Kidney capillary endothelial cell (primary cell): ENCODE results near the gene PCYT1A.
"Not testable (repeated sequence)": the region's sequence is repeated elsewhere in the genome, so short reads cannot be mapped to it uniquely, and the experiment has no call there.

Experiments used
- DNase-seq: peaks from one replicate; pipeline ENCODE4 v3.0.0-alpha.2; 2018; ENCODE audit warnings: low spot score

PCYT1A gene

GRCh38 chr3:196287440-196288140, at the start of gene PCYT1A:
TSS of gene PCYT1A (minus strand) at chr3:196287726. CDS start at chr3:196270531, 17,195 bp downstream.
- DNase-seq: peak; percentile 95

DNA sequence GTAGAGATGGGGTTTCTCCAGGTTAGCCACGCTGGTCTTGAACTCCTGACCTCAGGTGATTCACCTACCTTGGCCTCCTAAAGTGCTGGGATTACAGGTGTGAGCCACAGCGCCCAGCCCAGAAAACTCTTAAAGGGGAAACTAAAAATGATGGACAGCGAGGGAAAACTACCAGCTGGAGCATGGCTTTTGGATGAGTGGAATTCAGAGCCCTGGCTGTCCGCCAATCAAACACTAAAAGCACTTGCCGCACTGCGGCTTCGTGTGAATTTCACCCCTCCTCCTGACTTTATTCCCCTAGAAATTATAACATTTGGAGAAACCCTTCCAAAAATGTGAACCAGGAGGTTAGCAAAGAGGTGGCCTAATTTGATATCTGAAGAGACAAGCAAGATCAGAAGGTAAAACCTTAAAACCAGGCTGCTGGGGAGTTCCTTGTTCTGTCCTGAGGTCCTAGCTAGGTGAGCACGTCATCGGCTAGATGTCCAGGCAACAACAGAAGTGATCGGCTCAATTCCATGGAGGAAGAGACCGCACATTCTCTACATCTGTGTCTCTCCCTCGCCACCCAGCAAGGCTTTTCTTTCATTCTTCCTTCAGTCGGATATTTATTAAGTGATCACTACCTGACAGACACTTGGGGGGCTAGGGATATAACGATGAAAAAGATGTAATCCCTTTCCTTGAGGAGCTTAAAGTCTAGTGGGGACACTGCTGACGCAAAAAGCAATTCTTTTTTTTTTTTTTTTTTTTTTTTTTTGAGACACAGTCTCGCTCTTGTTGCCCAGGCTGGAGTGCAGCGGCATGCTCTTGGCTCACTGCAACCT, 49.0 kb upstream of the PCYT1A start:
- no peak for DNase-seq

- DNase-seq: no peak
Observed at GRCh38 chr3:196335503-196335948, 48.0 kb upstream of the PCYT1A start.

GRCh38 chr3:196334982-196335381, 47.5 kb upstream of the PCYT1A start:
- no peak for DNase-seq

DNA sequence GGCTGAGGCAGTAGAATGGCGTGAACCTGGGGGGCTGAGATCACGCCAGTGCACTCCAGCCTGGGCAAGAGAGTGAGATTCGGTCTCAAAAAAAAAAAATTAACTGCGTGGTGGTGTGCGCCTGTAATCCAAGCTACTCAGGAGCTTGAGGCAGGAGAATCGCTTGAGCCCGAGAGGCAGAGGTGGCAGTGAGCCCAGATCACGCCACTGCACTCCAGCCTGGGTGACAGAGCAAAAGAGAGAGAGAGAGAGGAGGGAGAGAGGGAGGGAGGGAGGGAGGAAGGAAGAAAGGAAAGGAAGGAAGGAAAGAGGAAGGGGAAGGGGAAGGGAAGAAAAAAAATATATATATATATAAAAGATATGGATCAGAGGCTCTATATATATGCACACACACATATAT, 44.6 kb upstream of the PCYT1A start:
- no peak for DNase-seq

DNA sequence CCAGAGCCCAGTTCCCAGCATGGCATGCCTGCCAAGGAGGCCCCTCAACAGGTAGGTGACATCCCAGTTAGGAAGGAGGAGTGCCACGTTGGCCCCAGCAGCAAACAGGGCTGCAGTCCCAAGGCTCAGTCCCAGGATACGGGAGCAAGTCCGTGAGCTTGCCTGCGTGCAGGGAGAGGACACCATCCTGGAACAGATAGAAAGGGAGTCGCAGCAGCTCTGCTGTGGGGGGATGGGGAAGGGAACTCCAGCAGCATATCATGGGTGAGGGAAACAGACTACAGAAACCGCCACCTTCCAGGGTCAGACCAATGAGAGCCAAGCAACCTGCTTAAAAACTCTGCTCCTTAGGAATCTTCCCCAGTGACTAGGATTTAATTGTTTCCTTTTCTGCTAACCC, 39.9 kb upstream of the PCYT1A start:
- DNase-seq: no peak

DNA sequence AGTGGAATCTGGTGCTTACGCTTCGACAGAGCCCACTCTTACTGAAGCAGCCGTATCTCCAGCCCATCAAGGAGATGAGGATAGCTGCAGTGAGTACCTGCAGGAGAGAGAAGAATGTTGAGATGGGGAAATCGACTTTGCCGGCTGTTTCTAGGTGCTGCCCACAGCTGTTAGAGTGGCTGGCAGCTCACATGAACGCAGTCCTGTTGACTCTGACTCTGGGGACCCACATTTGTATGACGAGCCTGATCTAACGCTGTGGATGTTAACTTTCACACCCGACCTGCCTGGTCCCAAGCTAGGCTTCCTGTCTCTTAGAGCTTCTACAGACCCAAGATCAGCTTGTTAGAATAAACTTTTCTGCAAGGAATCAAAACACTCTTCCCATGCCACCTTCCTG, 39.4 kb upstream of the PCYT1A start:
- no peak for DNase-seq

DNA sequence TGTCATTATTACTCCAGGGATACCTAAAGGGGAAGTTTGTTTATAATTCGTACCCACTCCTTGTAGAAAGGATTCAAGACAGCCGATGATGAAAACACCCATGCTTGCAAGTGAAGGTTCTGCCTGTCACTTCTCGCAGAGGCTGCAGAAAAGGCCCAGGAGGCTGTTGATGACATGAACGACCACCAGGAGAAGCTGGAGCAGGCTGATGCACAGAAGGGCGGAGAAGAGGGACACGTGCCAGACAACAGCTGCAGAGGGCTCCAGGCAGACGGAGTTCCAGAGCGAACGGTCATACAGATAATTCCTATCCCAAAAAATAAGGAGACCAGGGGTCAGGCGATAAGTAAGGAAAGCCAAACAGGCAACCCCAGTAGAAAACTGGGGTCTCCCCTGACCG, 36.2 kb upstream of the PCYT1A start:
- DNase-seq: no peak

GRCh38 chr3:196323016-196323415, 35.5 kb upstream of the PCYT1A start:
- DNase-seq: no peak

DNA sequence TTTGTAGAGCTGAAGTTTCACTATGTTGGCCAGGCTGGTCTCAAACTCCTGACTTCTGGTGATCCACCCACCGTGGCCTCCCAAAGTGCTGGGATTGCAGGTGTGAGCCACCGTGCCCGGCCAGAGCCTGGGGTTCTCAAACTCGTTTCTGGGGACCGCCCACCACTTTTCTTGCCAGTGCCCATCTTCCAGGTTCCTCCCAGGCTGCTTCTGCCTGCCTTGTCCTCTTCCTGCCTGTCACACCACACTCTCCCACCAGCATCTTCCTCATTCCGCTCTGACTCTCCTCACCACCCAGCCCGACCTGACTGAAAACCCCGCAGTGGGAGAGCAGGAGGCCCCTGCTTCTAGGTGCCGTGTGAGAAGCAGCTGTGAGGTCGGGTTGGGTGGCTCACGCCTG, 33.6 kb upstream of the PCYT1A start:
- no peak for DNase-seq

DNA sequence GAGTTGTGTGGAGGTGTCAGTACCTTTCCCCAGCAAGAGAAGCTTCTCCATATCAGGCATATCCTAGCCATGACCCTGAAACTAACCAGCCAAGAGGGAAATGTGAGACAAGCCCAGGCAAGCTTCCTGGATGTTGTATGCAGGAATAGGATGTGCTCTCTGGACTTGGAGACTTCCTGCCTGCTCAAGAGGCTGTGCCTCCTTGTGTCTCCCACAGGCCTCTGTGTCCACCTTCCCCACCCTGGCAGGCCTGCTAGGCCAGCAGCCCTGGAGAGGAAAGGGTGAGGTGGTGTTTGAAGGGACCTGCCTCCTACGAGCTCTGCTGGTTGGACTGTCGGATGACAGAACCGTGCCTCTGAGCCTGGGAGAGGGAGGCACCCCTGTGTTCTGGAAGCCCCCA, 32.6 kb upstream of the PCYT1A start:
- DNase-seq: peak; percentile 36

GRCh38 chr3:196317687-196318467, 30.4 kb upstream of the PCYT1A start, which contains the start of gene DYNLT2B:
TSS of gene DYNLT2B (minus strand) at chr3:196318240. CDS start at chr3:196318152, 88 bp downstream.
- DNase-seq: peak; percentile 92

DNA sequence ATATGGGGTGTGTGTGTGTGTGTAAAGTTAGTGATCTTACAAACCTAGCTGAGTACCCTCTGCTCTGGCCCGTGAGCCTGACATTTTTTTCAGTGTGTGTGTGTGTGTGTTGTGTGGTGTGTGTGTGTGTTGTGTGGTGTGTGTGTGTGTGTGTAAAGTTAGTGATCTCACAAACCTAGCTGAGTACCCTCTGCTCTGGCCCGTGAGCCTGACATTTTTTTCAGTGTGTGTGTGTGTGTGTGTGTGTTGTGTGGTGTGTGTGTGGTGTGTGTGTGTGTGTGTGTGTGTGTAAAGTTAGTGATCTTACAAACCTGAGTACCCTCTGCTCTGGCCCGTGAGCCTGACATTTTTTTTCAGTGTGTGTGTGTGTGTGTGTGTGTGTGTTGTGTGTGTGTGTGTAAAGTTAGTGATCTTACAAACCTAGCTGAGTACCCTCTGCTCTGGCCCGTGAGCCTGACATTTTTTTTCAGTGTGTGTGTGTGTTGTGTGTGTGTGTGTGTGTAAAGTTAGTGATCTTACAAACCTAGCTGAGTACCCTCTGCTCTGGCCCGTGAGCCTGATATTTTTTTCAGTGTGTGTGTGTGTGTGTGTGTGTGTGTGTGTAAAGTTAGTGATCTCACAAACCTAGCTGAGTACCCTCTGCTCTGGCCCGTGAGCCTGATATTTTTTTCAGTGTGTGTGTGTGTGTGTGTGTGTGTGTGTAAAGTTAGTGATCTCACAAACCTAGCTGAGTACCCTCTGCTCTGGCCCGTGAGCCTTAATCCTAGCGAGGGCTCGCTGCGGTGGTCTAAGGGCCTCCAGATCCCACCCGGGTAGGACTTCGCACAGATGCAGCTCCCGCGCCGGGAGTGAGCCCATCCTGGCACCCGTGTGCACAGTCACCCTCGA, 29.5 kb upstream of the PCYT1A start:
- not testable (repeated sequence) for DNase-seq

DNA sequence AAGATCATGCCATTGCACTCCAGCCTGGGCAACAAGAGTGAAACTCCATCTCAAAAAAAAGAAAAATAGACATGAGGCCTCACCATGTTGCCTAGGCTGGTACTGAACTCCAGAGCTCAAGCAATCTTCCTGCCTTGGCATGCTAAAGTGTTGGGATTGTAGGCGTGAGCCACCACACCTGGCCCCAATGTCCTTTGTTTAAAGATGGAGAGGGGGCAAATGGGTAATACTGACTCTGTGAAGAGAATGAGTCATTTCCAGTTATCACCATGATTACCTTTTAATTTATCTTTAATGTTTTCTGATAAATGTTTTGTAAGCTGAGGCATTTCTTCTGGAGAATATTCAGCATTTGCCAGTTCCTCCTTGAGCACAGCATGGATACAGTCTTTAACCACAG, 28.3 kb upstream of the PCYT1A start:
- no peak for DNase-seq

- no peak for DNase-seq
Observed at GRCh38 chr3:196314597-196314996, 27.1 kb upstream of the PCYT1A start.

- not testable (repeated sequence) for DNase-seq
Observed at GRCh38 chr3:196314086-196314485, 26.6 kb upstream of the PCYT1A start.

GRCh38 chr3:196302960-196303359, 15.4 kb upstream of the PCYT1A start:
- DNase-seq: not testable (repeated sequence)

DNA sequence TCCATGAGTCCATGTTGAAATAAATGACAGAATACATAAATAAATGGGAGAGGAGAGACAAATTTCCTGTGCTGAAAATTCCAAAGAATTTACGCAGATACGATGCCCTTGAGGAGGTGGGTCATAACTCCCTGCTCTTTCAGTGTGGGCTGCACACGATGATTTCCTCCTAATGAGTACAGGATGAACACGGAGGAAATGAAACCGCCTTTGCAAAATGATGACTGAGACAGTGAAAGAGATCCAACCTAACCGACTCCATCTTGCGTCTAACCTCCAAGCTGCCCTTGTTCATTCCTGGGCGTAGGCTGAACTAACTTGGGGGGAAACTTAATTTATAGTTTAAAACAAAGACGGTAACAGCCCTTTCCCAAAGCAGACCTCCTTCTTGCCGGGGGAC, 15.0 kb upstream of the PCYT1A start:
- not testable (repeated sequence) for DNase-seq

DNA sequence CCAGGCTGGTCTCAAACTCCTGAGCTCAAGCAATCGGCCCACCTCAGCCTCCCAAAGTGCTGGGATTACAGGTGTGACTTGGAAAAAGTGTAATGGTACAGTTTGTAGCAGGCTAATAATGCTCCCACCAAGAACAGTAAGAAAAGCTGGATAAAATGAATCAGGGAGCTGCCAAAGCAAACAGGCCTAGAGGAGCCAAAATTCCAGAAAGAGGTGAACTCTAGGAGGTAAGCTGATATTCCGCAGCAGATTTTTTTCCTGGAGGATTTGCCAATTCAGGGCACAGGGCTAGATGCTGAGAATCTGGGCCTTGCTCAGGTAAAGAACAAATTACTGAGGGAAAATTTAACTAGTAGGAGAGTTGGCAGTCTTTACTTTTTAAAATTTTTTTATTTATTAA, 11.0 kb upstream of the PCYT1A start:
- no peak for DNase-seq

DNA sequence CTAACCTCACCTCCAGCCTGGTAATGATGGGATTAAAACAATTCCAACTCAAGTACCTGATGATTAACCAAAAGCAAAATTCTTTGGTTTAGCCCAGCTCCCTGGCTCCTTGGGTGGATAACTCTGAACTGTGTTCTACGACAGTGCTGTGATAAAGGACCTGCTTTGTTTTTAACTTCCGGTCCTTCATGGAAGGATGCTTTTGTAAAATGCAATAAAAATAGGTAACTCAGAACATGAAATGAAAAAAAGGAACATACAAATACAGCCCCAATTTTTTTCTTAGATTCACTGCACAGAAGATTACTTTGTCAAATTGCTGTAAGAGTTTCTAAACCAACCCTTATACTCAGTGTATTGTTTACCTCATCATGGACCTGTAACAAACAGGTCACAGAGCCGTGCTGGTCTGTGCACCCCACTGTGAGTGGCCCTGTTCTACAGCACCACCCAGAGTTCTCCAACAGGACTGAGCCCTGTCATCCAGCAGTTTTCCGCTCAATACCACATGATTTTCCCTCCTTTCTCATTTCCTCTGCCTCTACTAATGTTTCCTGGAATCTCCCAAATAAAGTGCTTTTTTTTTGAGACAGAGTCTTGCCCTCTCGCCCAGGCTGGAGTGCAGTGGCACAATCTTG, 4.9 kb upstream of the PCYT1A start:
- no peak for DNase-seq

DNA sequence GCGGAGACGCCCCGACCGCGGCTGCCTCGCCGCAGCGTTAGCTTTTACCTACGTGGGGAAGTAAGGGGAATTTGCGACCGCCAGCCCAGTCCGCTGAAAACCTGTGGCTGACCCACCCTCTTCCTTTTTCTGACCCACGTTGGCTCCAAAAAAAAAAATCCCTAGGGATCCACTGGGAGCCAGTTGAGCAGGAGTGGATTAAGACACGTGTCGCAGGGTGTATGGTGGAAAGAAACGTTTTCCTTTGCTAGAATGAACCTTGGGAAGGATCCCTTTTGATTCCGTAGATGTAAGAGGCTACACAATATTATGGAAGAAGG, 575 bp upstream of the PCYT1A start:
- DNase-seq: peak; percentile 43
